Right forelimb (tissue), 1 donor: ENCODE data around the gene PRSS50.

Source experiments
- DNase-seq: peaks from one replicate; pipeline ENCODE4 v3.0.0-alpha.2; 2018

Gene PRSS50

GRCh38 chr3:46690798-46691197, 26.9 kb downstream of the PRSS50 start:
- no peak for DNase-seq

GRCh38 chr3:46685446-46685845, 32.2 kb downstream of the PRSS50 start:
- DNase-seq = no peak

- DNase-seq = no peak
These were observed 32.8 kb downstream of the PRSS50 start for GRCh38 chr3:46684891-46685290.

GRCh38 chr3:46682974-46683373, 34.7 kb downstream of the PRSS50 start:
- DNase-seq = no peak

- no peak for DNase-seq
These were observed 35.7 kb downstream of the PRSS50 start for GRCh38 chr3:46681856-46682540.

- DNase-seq = no peak
These were observed 36.3 kb downstream of the PRSS50 start for GRCh38 chr3:46681387-46681786.

GRCh38 chr3:46680298-46680826, 37.3 kb downstream of the PRSS50 start:
- no peak for DNase-seq

- DNase-seq = no peak
These were observed 38.0 kb downstream of the PRSS50 start for GRCh38 chr3:46679681-46680080.

GRCh38 chr3:46678280-46678679, 39.4 kb downstream of the PRSS50 start:
- no peak for DNase-seq

- DNase-seq = no peak
These were observed 40.3 kb downstream of the PRSS50 start for GRCh38 chr3:46677411-46677726.

GRCh38 chr3:46676601-46677410, 40.9 kb downstream of the PRSS50 start:
- DNase-seq = no peak

GRCh38 chr3:46675843-46676567, 41.7 kb downstream of the PRSS50 start:
- no peak for DNase-seq

GRCh38 chr3:46675426-46675825, 42.2 kb downstream of the PRSS50 start:
- DNase-seq = peak; percentile 35

GRCh38 chr3:46674031-46674845, 43.4 kb downstream of the PRSS50 start:
- DNase-seq = peak; percentile 27

- DNase-seq = peak; percentile 13
These were observed 44.3 kb downstream of the PRSS50 start for GRCh38 chr3:46673151-46674030.

GRCh38 chr3:46672349-46672695, 45.3 kb downstream of the PRSS50 start:
- no peak for DNase-seq

- peak; percentile 19 for DNase-seq
These were observed 45.9 kb downstream of the PRSS50 start for GRCh38 chr3:46671541-46672348.

- DNase-seq = peak; percentile 22
These were observed 46.7 kb downstream of the PRSS50 start for GRCh38 chr3:46670891-46671427.

- DNase-seq = peak; percentile 32
These were observed 47.4 kb downstream of the PRSS50 start for GRCh38 chr3:46670000-46670890.
